Measurements from ENCODE around the gene ADAMTSL2. TPM values are rescaled to one million over a fixed set of nuclear protein-coding genes. Genes with fewer than 3 reads are reported as not detected.
A peak's percentile ranks its signal among the peaks of the same experiment; 100 is the strongest.

Gene ADAMTSL2
- total and polyA plus RNA-seq, 8 donors, result 8.0 to 18.5 (median 12.3) TPM

DNA sequence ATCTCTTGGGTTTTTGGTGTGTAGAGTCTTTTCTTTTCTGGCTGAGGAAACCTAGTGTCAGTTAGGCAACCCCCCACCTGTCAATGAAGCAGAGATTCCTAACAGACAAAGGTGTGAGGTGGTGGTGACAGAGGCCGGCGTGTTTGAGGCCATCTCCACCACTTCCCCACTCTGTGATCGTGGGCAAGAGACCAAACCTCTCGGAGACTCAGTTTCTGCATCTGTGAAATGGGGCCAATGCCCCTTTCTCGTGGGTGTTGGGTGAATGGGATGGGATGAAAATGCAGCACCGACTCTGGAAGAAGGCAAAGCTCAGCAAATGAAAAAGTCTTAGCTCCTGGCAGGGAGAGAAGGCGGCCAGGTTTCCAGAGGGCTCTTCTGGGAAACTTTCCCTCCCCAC is 73.9 kb downstream of the ADAMTSL2 start:
- no peaks in the 10 kb centered on the region for H3K4me1 ChIP-seq
- intact Hi-C loops (cut with DNase I), result no loop called here
- H3K27me3 ChIP-seq, result peaks cover 24 to 99% of the 10 kb centered on the region in 2 donors
- TF ChIP-seq, protein P1, sequence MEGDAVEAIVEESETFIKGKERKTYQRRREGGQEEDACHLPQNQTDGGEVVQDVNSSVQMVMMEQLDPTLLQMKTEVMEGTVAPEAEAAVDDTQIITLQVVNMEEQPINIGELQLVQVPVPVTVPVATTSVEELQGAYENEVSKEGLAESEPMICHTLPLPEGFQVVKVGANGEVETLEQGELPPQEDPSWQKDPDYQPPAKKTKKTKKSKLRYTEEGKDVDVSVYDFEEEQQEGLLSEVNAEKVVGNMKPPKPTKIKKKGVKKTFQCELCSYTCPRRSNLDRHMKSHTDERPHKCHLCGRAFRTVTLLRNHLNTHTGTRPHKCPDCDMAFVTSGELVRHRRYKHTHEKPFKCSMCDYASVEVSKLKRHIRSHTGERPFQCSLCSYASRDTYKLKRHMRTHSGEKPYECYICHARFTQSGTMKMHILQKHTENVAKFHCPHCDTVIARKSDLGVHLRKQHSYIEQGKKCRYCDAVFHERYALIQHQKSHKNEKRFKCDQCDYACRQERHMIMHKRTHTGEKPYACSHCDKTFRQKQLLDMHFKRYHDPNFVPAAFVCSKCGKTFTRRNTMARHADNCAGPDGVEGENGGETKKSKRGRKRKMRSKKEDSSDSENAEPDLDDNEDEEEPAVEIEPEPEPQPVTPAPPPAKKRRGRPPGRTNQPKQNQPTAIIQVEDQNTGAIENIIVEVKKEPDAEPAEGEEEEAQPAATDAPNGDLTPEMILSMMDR (IDR thresholded peaks at IDR 0.05), result no peak
- H3K36me3 ChIP-seq, result no peaks in the 10 kb centered on the region
- no peaks in the 10 kb centered on the region for H3K9me3 ChIP-seq
- DNase-seq (peak in 1 of 4 donors; percentile 10), ATAC-seq (no peak)
- H3K4me3 ChIP-seq, result no peak overlapping the region
- H3K27ac ChIP-seq, result no peak overlapping the region

DNA sequence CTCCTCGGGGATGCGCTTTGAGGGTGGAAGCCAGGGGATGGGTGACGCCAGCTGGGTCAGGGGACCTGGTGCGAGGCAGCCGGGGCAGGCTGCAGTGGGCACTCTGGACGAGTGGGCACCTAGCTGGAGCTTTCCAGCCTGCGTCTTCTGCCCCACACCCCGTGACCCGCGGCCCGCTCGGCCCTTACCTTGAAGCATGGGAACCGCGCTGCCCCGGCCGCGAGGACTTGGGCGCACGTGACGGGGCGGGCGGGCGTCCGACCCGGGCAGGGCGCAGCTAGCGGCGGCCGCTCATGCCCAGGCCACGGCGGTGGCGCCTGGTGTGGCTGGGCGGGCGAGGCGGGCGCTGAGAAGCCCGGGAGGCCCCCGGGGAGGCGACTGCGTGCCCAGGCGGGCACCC is 74.4 kb downstream of the ADAMTSL2 start:
- TF ChIP-seq, protein P1 (IDR thresholded peaks at IDR 0.05), result no peak
- no peaks in the 10 kb centered on the region for H3K9me3 ChIP-seq
- ATAC-seq (no peak), DNase-seq (peak in 1 of 4 donors; percentile 65)
- H3K36me3 ChIP-seq, result no peaks in the 10 kb centered on the region
- no peaks in the 10 kb centered on the region for H3K4me1 ChIP-seq
- intact Hi-C loops (cut with DNase I), result no loop called here
- H3K27ac ChIP-seq, result no peak overlapping the region
- peaks cover 24 to 99% of the 10 kb centered on the region in 2 donors for H3K27me3 ChIP-seq
- no peak overlapping the region for H3K4me3 ChIP-seq

DNA sequence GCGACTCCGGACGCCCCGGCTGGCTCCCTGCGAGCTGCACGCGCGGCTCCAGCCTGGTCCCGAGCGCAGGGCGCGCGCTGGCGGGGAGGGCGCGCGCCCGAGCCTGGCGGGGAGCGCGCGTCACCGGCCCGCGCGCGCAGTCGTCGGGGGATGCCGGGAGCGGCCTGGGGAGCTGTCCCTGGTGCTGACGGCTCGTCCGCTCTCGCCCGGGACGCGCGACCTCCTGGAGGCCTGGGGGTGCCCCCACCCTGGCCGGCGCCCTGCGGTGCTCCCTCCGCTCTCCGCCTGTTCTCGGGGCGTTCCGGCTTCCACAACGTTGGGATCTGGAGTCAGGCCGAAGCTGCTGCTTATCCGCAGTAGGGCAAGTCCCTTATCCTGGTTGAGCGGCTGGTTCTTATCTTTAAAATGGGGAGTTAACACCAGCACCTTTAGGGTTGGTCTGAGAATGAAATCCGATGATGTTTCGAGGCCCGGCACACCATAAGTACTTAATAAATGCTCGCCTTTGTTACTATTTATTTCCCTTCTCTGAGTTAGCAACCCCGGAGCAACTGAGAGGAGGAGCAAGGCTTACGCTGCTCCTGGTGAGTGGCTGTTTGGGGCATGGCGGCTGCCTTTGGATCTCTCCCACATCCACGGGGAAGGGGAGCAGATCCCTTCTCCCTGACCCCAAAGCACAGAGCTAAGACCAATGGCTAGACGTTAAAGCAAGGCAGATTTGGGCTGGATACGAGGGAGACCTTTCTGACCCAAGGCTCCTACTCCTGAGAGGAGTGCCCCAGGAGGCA is 75.0 kb downstream of the ADAMTSL2 start, which contains the start of gene FAM163B:
Gene FAM163B (minus strand): TSS at position 79 of the 788 bp plus-strand sequence. CDS start 29,166 bp downstream, outside the sequence.
- no peak within 1 kb of the TSS for H3K4me3 ChIP-seq
- no peak within 1 kb of the TSS for H3K27ac ChIP-seq
- H3K27me3 ChIP-seq, result peaks cover 25 to 99% of the 10 kb centered on the region in 2 donors
- ATAC-seq (peak; percentile 88), DNase-seq (peak in 3 of 4 donors; percentile 71 to 81 (median 77))
- H3K9me3 ChIP-seq, result no peaks in the 10 kb centered on the region
- H3K4me1 ChIP-seq, result no peaks in the 10 kb centered on the region
- intact Hi-C loops (cut with DNase I), result no loop called here
- no peaks in the 10 kb centered on the region for H3K36me3 ChIP-seq
- TF ChIP-seq, protein P1 (IDR thresholded peaks at IDR 0.05), result no peak

DNA sequence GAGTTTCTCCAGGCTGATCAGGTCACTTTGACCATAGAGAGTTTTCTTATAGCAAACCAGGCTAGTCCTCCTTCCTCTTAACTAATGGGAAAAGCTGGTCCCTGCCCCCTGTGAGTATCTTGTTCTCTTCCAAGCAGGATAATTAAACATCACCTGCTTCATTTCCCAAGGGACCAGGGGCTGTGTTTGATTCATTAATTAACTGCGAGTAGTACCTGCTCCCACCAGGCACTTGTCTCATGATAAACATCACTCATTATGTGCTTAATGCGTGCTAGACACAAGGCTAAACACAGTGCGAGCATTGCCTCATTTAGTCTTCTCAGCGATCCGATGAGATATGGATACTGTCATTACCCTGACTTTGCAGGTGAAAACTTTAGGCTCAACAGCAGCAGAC is 76.3 kb downstream of the ADAMTSL2 start:
- H3K4me1 ChIP-seq, result no peaks in the 10 kb centered on the region
- no peak overlapping the region for H3K27ac ChIP-seq
- no peak overlapping the region for H3K4me3 ChIP-seq
- no peak for ATAC-seq
- no peaks in the 10 kb centered on the region for H3K9me3 ChIP-seq
- TF ChIP-seq, protein P1 (IDR thresholded peaks at IDR 0.05), result no peak
- no peaks in the 10 kb centered on the region for H3K36me3 ChIP-seq
- DNase-seq, result no peak
- peaks cover 30 to 99% of the 10 kb centered on the region in 2 donors for H3K27me3 ChIP-seq
- intact Hi-C loops (cut with DNase I), result no loop called here

DNA sequence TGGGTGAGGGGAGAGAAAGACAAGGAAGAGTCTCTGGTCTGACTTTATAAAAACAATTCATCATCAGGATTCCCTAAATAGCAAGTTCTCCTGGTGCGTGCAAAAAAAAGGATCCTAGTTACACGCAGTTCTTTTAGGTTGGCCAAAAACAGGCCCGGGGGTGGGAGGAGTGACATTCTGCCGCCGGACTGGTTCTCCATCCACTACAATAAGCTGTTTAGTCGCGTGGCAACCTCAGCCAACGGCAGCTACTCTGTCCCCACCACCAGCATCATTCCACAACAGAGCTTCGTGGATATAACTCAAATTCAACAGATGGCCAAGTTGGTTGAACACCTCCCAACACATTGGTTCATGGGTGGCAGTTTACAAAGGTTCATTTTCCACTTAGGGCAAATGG is 77.5 kb downstream of the ADAMTSL2 start:
- H3K36me3 ChIP-seq, result no peaks in the 10 kb centered on the region
- no peak overlapping the region for H3K27ac ChIP-seq
- H3K9me3 ChIP-seq, result no peaks in the 10 kb centered on the region
- peaks cover 30 to 99% of the 10 kb centered on the region in 2 donors for H3K27me3 ChIP-seq
- intact Hi-C loops (cut with DNase I), result no loop called here
- H3K4me3 ChIP-seq, result no peak overlapping the region
- TF ChIP-seq, protein P1 (IDR thresholded peaks at IDR 0.05), result no peak
- ATAC-seq (no peak), DNase-seq (peak in 1 of 4 donors; percentile 6)
- no peaks in the 10 kb centered on the region for H3K4me1 ChIP-seq

Measured in left lung (tissue), 10 donors.